GM18867 (cell line): Measurements from ENCODE around the gene NECAP2.
"Not testable (repeated sequence)": the region's sequence is repeated elsewhere in the genome, so short reads cannot be mapped to it uniquely, and the experiment has no call there.

Source experiments
- ATAC-seq: cut with Tn5 transposase; IDR thresholded peaks from one replicate; pipeline ENCODE4 v1.9.1; 2021; ENCODE audit warnings: mild to moderate bottlenecking, moderate library complexity; ENCODE audit not compliant: unreplicated experiment

NECAP2 gene

GRCh38 chr1:16425125-16426025, 15.1 kb upstream of the NECAP2 start:
- no peak for ATAC-seq

GRCh38 chr1:16430606-16431005, 9.9 kb upstream of the NECAP2 start:
- ATAC-seq = no peak

- no peak for ATAC-seq
Measured at GRCh38 chr1:16433030-16433429, 7.5 kb upstream of the NECAP2 start.

- no peak for ATAC-seq
Measured at GRCh38 chr1:16434007-16434406, 6.5 kb upstream of the NECAP2 start.

GRCh38 chr1:16434501-16434900, 6.0 kb upstream of the NECAP2 start:
- no peak for ATAC-seq

GRCh38 chr1:16436946-16437474, 3.5 kb upstream of the NECAP2 start, which contains the start of gene SPATA21:
SPATA21 (minus strand) TSS chr1:16437424; CDS start chr1:16431371, 6,053 bp downstream.
- ATAC-seq = no peak

- ATAC-seq = no peak
Measured at GRCh38 chr1:16438516-16438915, 2.0 kb upstream of the NECAP2 start.

GRCh38 chr1:16438924-16439323, 1.6 kb upstream of the NECAP2 start:
- ATAC-seq = no peak

GRCh38 chr1:16440131-16440469, 424 bp upstream of the NECAP2 start:
- peak; percentile 4 for ATAC-seq

GRCh38 chr1:16441282-16441665, 750 bp downstream of the NECAP2 start:
- peak; percentile 5 for ATAC-seq

- ATAC-seq = no peak
Measured at GRCh38 chr1:16442265-16442664, 1.7 kb downstream of the NECAP2 start.

- ATAC-seq = no peak
Measured at GRCh38 chr1:16442941-16443340, 2.4 kb downstream of the NECAP2 start.

GRCh38 chr1:16443975-16444770, 3.6 kb downstream of the NECAP2 start:
- no peak for ATAC-seq

GRCh38 chr1:16445052-16445451, 4.5 kb downstream of the NECAP2 start:
- no peak for ATAC-seq

GRCh38 chr1:16446116-16446515, 5.6 kb downstream of the NECAP2 start:
- ATAC-seq = no peak

GRCh38 chr1:16447641-16448040, 7.1 kb downstream of the NECAP2 start:
- ATAC-seq = no peak

- no peak for ATAC-seq
Measured at GRCh38 chr1:16449065-16449464, 8.5 kb downstream of the NECAP2 start.

- no peak for ATAC-seq
Measured at GRCh38 chr1:16449666-16450065, 9.1 kb downstream of the NECAP2 start.

- ATAC-seq = no peak
Measured at GRCh38 chr1:16450863-16451481, 10.4 kb downstream of the NECAP2 start.

GRCh38 chr1:16451841-16452528, 11.5 kb downstream of the NECAP2 start:
- no peak for ATAC-seq

- not testable (repeated sequence) for ATAC-seq
Measured at GRCh38 chr1:16454909-16455308, 14.4 kb downstream of the NECAP2 start.
